ENCODE results near the gene ANGPTL2.

The ANGPTL2 gene

DNA sequence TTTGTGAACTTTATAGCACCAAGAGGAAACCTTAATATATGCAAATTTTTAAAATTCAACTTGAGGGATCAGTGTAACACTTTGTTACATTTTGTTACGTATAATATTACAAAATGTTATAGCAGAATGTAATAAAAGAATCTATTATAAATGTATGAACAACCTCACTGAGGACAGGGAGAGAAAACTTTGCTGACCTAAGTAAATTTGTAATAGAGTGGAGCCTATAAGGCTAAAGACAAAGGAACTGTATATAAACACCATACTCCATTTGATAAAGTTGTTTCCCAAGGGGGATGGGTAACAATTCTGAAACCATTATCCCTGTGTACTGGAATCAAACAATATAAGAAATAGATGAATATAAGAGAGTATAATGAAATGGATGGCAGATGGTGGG lies 77.3 kb downstream of the ANGPTL2 start:
- H3K4me3 ChIP-seq (ENCODE audit: low read depth, low read length), result no peak overlapping the region
- ChIA-PET POLR2A (no interaction called here), CTCF (interaction anchor here (1.2 to 1.6 kb wide), 2 partner anchors 9 to 80 kb away, joined by 4 to 7 read pairs; no protein-coding TSS in a partner anchor)
- TF ChIP-seq, protein P1, sequence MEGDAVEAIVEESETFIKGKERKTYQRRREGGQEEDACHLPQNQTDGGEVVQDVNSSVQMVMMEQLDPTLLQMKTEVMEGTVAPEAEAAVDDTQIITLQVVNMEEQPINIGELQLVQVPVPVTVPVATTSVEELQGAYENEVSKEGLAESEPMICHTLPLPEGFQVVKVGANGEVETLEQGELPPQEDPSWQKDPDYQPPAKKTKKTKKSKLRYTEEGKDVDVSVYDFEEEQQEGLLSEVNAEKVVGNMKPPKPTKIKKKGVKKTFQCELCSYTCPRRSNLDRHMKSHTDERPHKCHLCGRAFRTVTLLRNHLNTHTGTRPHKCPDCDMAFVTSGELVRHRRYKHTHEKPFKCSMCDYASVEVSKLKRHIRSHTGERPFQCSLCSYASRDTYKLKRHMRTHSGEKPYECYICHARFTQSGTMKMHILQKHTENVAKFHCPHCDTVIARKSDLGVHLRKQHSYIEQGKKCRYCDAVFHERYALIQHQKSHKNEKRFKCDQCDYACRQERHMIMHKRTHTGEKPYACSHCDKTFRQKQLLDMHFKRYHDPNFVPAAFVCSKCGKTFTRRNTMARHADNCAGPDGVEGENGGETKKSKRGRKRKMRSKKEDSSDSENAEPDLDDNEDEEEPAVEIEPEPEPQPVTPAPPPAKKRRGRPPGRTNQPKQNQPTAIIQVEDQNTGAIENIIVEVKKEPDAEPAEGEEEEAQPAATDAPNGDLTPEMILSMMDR (IDR thresholded peaks at IDR 0.05; ENCODE audit: insufficient read depth, low read length, missing control alignments), result no peak
- no peak for DNase-seq (ENCODE audit: low read depth, low spot score)

DNA sequence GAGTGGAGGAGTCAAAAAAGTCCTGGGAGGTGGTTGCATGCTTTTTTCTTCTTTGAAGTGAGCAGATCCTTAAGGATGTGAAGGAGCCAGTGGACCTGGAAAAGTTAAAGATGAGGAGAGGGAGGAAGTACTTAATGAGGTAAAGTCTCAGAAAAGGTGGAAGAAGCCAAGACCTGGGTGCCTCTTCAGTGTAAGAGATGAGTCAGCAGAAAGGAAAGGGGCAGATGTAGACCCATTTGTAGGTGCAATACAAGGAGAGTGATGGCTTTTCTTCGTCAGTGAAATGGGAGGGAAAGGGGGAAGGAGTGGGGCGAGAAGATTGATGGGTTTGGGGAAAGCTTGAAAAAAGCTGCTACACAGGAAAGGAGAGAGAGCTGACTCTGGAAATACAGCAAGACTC lies 82.9 kb downstream of the ANGPTL2 start:
- POLR2A ChIA-PET, result no interaction called here
- TF ChIP-seq, protein P1 (IDR thresholded peaks at IDR 0.05; ENCODE audit: insufficient read depth, low read length, missing control alignments), result no peak
- DNase-seq (ENCODE audit: low read depth, low spot score), result no peak
- H3K4me3 ChIP-seq (ENCODE audit: low read depth, low read length), result no peak overlapping the region
- CTCF ChIA-PET, result interaction anchor here (1.3 kb wide), 1 partner anchor 9 kb away, joined by 4 read pairs; no protein-coding TSS in a partner anchor

DNA sequence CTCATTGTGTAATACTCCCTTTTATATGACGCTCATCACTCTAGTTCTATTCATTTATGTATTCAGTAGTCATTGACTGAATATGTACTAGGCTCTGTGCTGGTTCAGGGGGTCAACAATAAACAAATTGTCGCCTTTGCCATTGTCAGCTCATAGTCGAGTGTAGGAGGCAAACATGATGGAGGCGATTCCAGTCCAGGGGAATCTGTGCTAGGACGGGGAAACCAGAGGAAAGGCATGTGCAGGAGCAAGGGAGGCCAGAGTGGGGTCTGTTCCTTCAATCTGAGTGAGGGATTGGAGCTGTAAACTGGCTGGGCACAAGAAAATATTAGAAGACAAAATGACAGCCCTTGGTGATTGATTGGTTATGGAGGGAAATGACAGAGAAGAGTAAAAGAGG lies 83.9 kb downstream of the ANGPTL2 start:
- H3K4me3 ChIP-seq (ENCODE audit: low read depth, low read length), result no peak overlapping the region
- ChIA-PET POLR2A (no interaction called here), CTCF (interaction anchor here (1.4 kb wide), 1 partner anchor 36 kb away, joined by 3 read pairs; no protein-coding TSS in a partner anchor)
- TF ChIP-seq, protein P1 (IDR thresholded peaks at IDR 0.05; ENCODE audit: insufficient read depth, low read length, missing control alignments), result no peak
- no peak for DNase-seq (ENCODE audit: low read depth, low spot score)

Measured in AG04449 (cell line).